Left cardiac atrium (tissue), 4 donors: Measurements from ENCODE around the gene PAX5. TPM values are rescaled to one million over a fixed set of nuclear protein-coding genes. Genes with fewer than 3 reads are reported as not detected.

Experiments
- ATAC-seq, 2 donors: fragments of 200-7000 bp; cut with Tn5 transposase; one replicate each; pipeline ENCODE4 v1.9.1; 2020; ENCODE audit warnings: mild to moderate bottlenecking in 2 of 2, moderate library complexity in 2 of 2
- DNase-seq: peaks from one replicate; pipeline ENCODE4 v3.0.0-alpha.2; 2020
- intact Hi-C, 2 donors: fragments of 100-400 bp; cut with DNase I; formaldehyde crosslinking; loops; one replicate each; pipeline versions ENCODE4 v1.14.1 to v1.15.1; 2022 to 2023
- total RNA-seq, 2 donors: library from RNA; stranded (reverse); fragmentation: NEBNext Ultra II Directional; extraction: Animal tissue kit (Norgen Biotek cat#: 25700); gene quantifications; one replicate each; pipeline ENCODE4 v1.2.1, GENCODE V29; 2021
- donor health status: DM: no; HTN: yes; CAD: no.
- donor health status: DM: no; HTN: yes; CAD: no; lungs with severe emphysema.
- donor health status: DM: yes; HTN: yes; CAD: no.
- donor health status: Dilated cardiomyopathy.

Gene PAX5
- total RNA-seq, 2 donors from 2014 or later: 0.09 to 0.10 TPM

GRCh38 chr9:36900136-36900855 is 133.8 kb downstream of the PAX5 start:
- ATAC-seq: no peak
- DNase-seq: no peak
- intact Hi-C loops: no loop called here

- ATAC-seq (no peak), DNase-seq (no peak)
- intact Hi-C loops: no loop called here
These were observed 134.7 kb downstream of the PAX5 start for GRCh38 chr9:36899406-36899805.

- no peak for DNase-seq
- ATAC-seq: no peak
- intact Hi-C loops: no loop called here
These were observed 135.5 kb downstream of the PAX5 start for GRCh38 chr9:36898431-36899020.

- no peak for DNase-seq
- intact Hi-C loops: no loop called here
- no peak for ATAC-seq
These were observed 136.6 kb downstream of the PAX5 start for GRCh38 chr9:36897478-36897877.

- ATAC-seq (no peak), DNase-seq (no peak)
These were observed 137.0 kb downstream of the PAX5 start for GRCh38 chr9:36897019-36897418.

GRCh38 chr9:36896296-36896695 is 137.8 kb downstream of the PAX5 start:
- no peak for DNase-seq
- intact Hi-C loops: no loop called here

More at GRCh38 chr9:36897019-36897418, 137.0 kb downstream of the PAX5 start:
- intact Hi-C loops: no loop called here

GRCh38 chr9:36895744-36896260 is 138.3 kb downstream of the PAX5 start:
- intact Hi-C loops: no loop called here
- ATAC-seq: no peak
- no peak for DNase-seq

More at GRCh38 chr9:36896296-36896695, 137.8 kb downstream of the PAX5 start:
- ATAC-seq: no peak

- intact Hi-C loops: no loop called here
- no peak for DNase-seq
- no peak for ATAC-seq
These were observed 139.3 kb downstream of the PAX5 start for GRCh38 chr9:36894695-36895310.

- DNase-seq (no peak), ATAC-seq (no peak)
- intact Hi-C loops: no loop called here
These were observed 140.2 kb downstream of the PAX5 start for GRCh38 chr9:36893911-36894310.

- intact Hi-C loops: no loop called here
- ATAC-seq (no peak), DNase-seq (no peak)
These were observed 140.9 kb downstream of the PAX5 start for GRCh38 chr9:36893184-36893583.

- ATAC-seq (no peak), DNase-seq (no peak)
- intact Hi-C loops: no loop called here
These were observed 141.8 kb downstream of the PAX5 start for GRCh38 chr9:36892279-36892678.

- intact Hi-C loops: no loop called here
- no peak for DNase-seq
- ATAC-seq: no peak
These were observed 142.7 kb downstream of the PAX5 start for GRCh38 chr9:36891341-36891811.

- intact Hi-C loops: no loop called here
- ATAC-seq (no peak), DNase-seq (no peak)
These were observed 144.2 kb downstream of the PAX5 start for GRCh38 chr9:36889844-36890243.

- intact Hi-C loops: no loop called here
- no peak for ATAC-seq
- DNase-seq: no peak
These were observed 145.5 kb downstream of the PAX5 start for GRCh38 chr9:36888551-36888950.

- intact Hi-C loops: no loop called here
- ATAC-seq (no peak), DNase-seq (no peak)
These were observed 149.3 kb downstream of the PAX5 start for GRCh38 chr9:36884721-36885120.

- ATAC-seq (no peak), DNase-seq (no peak)
- intact Hi-C loops: no loop called here
These were observed 151.5 kb downstream of the PAX5 start for GRCh38 chr9:36882594-36882993.

GRCh38 chr9:36881743-36882441 is 152.2 kb downstream of the PAX5 start:
- intact Hi-C loops: no loop called here
- DNase-seq (no peak), ATAC-seq (no peak)

- DNase-seq (no peak), ATAC-seq (no peak)
- intact Hi-C loops: no loop called here
These were observed 152.8 kb downstream of the PAX5 start for GRCh38 chr9:36881316-36881715.

GRCh38 chr9:36880075-36880474 is 154.0 kb downstream of the PAX5 start:
- ATAC-seq: no peak
- intact Hi-C loops: no loop called here
- no peak for DNase-seq
